ENCODE measurements around the gene SPTBN1. TPM values are rescaled to one million over a fixed set of nuclear protein-coding genes. Genes with fewer than 3 reads are reported as not detected.
"Not testable (repeated sequence)": the region's sequence is repeated elsewhere in the genome, so short reads cannot be mapped to it uniquely, and the experiment has no call there.

The SPTBN1 gene
- total RNA-seq, 2 experiments from 2014 or later = 132 to 183 TPM

DNA sequence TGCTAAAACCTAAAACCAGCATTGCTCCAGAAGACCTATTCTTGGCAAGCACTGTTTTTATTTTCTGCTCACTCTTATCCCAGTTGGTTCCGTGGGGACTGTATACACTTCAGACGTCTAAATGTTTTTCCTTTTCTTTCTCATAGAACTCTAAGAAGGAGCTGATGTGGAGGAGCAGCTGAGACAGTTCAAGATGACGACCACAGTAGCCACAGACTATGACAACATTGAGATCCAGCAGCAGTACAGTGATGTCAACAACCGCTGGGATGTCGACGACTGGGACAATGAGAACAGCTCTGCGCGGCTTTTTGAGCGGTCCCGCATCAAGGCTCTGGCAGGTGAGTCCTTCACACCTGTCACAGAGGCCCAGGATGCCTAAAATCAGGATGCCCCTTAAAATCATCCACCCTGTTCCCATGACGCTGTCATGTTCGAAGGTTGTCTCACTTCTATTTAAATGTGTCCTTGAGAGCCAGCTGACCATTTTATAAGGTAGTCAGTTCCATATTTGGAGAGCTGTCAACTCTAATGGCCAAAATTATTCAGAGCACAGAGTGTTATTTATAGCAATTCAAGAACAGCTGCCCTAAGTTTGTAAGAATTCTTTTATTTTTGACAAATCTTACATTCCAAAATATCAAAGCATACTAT, 70.2 kb downstream of the SPTBN1 start:
- no TSS peak for BruUV-seq (replicated peaks)
- no peaks in the 10 kb centered on the region for H3K79me2 ChIP-seq (ENCODE audit: insufficient read depth, low read depth, low read length)
- H3K4me1 ChIP-seq (ENCODE audit: insufficient read depth, low read length, poor library complexity, severe bottlenecking) = peaks cover 15% of the 10 kb centered on the region
- no peak overlapping the region for H3K4me2 ChIP-seq (ENCODE audit: low read length)
- ChIA-PET CTCF (ENCODE audit: unreplicated experiment) (interaction anchor here (2.2 kb wide), 1 partner anchor 178 kb away, joined by 5 read pairs; no protein-coding TSS in a partner anchor), POLR2A (interaction anchor here (0.5 to 1.1 kb wide), 2 partner anchors 9 to 153 kb away, joined by 3 read pairs; no protein-coding TSS in a partner anchor)
- TF ChIP-seq, protein P1, sequence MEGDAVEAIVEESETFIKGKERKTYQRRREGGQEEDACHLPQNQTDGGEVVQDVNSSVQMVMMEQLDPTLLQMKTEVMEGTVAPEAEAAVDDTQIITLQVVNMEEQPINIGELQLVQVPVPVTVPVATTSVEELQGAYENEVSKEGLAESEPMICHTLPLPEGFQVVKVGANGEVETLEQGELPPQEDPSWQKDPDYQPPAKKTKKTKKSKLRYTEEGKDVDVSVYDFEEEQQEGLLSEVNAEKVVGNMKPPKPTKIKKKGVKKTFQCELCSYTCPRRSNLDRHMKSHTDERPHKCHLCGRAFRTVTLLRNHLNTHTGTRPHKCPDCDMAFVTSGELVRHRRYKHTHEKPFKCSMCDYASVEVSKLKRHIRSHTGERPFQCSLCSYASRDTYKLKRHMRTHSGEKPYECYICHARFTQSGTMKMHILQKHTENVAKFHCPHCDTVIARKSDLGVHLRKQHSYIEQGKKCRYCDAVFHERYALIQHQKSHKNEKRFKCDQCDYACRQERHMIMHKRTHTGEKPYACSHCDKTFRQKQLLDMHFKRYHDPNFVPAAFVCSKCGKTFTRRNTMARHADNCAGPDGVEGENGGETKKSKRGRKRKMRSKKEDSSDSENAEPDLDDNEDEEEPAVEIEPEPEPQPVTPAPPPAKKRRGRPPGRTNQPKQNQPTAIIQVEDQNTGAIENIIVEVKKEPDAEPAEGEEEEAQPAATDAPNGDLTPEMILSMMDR (conservative IDR thresholded peaks at IDR 0.05; ENCODE audit: low read length) = no peak
- TF ChIP-seq EZH2phosphoT487 (IDR thresholded peaks at IDR 0.05; ENCODE audit: borderline replicate concordance, low read depth, low read length) = no peak
- H3K4me3 ChIP-seq (ENCODE audit: low read depth, low read length, poor library complexity, severe bottlenecking) = no peak overlapping the region
- H3K9me2 ChIP-seq (ENCODE audit: insufficient read depth, low read length) = no peaks in the 10 kb centered on the region
- DNase-seq (ENCODE audit: low spot score) = no peak
- H3K9me3 ChIP-seq (ENCODE audit: low read length) = no peaks in the 10 kb centered on the region
- no peak overlapping the region for H2AFZ ChIP-seq (ENCODE audit: low read length)
- intact Hi-C loops (cut with micrococcal nuclease; ENCODE audit: unreplicated experiment) = loop anchor here (10.0 kb wide), 1 partner anchor 648 kb away; no protein-coding TSS in a partner anchor
- H4K20me1 ChIP-seq (ENCODE audit: insufficient read depth, low read length) = no peaks in the 10 kb centered on the region
- H3K36me3 ChIP-seq (ENCODE audit: insufficient read depth, low read length) = no peaks in the 10 kb centered on the region
- no peak overlapping the region for H3K27ac ChIP-seq (ENCODE audit: low read depth, low read length, poor library complexity, severe bottlenecking)

DNA sequence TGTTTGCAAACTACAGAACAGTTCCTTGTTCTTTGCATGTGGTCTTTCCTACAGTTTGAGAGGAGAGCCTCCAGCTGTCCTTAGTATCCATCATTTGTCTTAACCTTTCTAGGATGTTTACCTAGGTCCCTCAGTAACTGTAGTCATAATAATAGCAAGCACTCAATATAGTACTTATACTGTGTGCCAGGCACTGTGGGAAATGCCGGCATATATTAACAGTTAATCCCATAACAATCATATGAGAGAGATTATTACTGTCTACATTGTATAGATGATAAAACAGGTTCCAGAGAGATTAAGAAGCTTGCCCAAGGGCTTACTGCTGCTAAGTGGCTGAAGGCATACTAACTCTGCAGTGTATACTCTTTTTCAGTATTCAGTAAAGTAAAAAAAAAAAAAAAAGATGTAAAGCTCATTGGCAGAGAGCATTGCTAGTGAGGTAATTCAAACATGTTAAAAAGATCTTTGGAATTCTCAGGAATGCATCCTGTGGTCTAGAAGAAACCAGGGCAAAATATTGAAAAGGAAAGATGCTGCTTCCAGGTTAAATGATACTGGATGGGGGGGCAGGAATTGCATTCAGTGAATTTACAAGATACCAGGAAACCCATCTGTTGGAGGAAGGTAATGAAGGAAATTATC, 72.3 kb downstream of the SPTBN1 start:
- no peaks in the 10 kb centered on the region for H3K9me2 ChIP-seq (ENCODE audit: insufficient read depth, low read length)
- ChIA-PET CTCF (ENCODE audit: unreplicated experiment) (no interaction called here), POLR2A (interaction anchor here (0.7 to 0.9 kb wide), 3 partner anchors 102 to 666 kb away, joined by 3 read pairs; no protein-coding TSS in a partner anchor)
- H3K4me1 ChIP-seq (ENCODE audit: insufficient read depth, low read length, poor library complexity, severe bottlenecking) = peaks cover 7% of the 10 kb centered on the region
- no peaks in the 10 kb centered on the region for H4K20me1 ChIP-seq (ENCODE audit: insufficient read depth, low read length)
- no peaks in the 10 kb centered on the region for H3K9me3 ChIP-seq (ENCODE audit: low read length)
- H2AFZ ChIP-seq (ENCODE audit: low read length) = no peak overlapping the region
- H3K4me2 ChIP-seq (ENCODE audit: low read length) = no peak overlapping the region
- no peak overlapping the region for H3K4me3 ChIP-seq (ENCODE audit: low read depth, low read length, poor library complexity, severe bottlenecking)
- no TSS peak for BruUV-seq (replicated peaks)
- no peaks in the 10 kb centered on the region for H3K79me2 ChIP-seq (ENCODE audit: insufficient read depth, low read depth, low read length)
- intact Hi-C loops (cut with micrococcal nuclease; ENCODE audit: unreplicated experiment) = loop anchor here (10.0 kb wide), 1 partner anchor 646 kb away; no protein-coding TSS in a partner anchor
- no peak for DNase-seq (ENCODE audit: low spot score)
- TF ChIP-seq, protein P1 (conservative IDR thresholded peaks at IDR 0.05; ENCODE audit: low read length) = no peak
- TF ChIP-seq EZH2phosphoT487 (IDR thresholded peaks at IDR 0.05; ENCODE audit: borderline replicate concordance, low read depth, low read length) = no peak
- no peak overlapping the region for H3K27ac ChIP-seq (ENCODE audit: low read depth, low read length, poor library complexity, severe bottlenecking)
- no peaks in the 10 kb centered on the region for H3K36me3 ChIP-seq (ENCODE audit: insufficient read depth, low read length)

DNA sequence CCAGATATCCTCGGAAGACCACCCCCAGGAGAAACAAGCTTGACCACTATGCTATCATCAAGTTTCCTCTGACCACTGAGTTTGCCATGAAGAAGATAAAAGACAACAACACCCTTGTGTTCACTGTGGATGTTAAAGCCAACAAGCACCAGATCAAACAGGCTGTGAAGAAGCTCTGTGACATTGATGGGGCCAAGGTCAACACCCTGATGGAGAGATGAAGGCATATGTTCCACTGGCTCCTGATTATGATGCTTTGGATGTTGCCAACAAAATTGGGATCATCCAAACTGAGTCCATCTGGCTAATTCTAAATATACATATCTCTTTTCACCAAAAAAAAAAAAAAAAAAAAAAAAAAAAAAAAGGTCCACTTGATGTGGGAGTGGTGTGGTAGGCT, 73.4 kb downstream of the SPTBN1 start:
- H3K27ac ChIP-seq (ENCODE audit: low read depth, low read length, poor library complexity, severe bottlenecking); BruUV-seq (replicated peaks); CTCF ChIA-PET (ENCODE audit: unreplicated experiment); H3K79me2 ChIP-seq (ENCODE audit: insufficient read depth, low read depth, low read length); H2AFZ ChIP-seq (ENCODE audit: low read length); H3K9me3 ChIP-seq (ENCODE audit: low read length); H3K4me3 ChIP-seq (ENCODE audit: low read depth, low read length, poor library complexity, severe bottlenecking); H3K9me2 ChIP-seq (ENCODE audit: insufficient read depth, low read length); H4K20me1 ChIP-seq (ENCODE audit: insufficient read depth, low read length); H3K4me1 ChIP-seq (ENCODE audit: insufficient read depth, low read length, poor library complexity, severe bottlenecking); DNase-seq (ENCODE audit: low spot score); H3K4me2 ChIP-seq (ENCODE audit: low read length); H3K36me3 ChIP-seq (ENCODE audit: insufficient read depth, low read length): not testable (repeated sequence)
- intact Hi-C loops (cut with micrococcal nuclease; ENCODE audit: unreplicated experiment) = loop anchor here (10.0 kb wide), 1 partner anchor 645 kb away; no protein-coding TSS in a partner anchor
- POLR2A ChIA-PET = interaction anchor here (0.5 to 1.1 kb wide), 4 partner anchors 150 to 587 kb away, joined by 3 to 5 read pairs (median 4); no protein-coding TSS in a partner anchor

All from OCI-LY7 (cell line).